T follicular helper cell (primary cell): Measurements from ENCODE around the gene XDH.

ENCODE experiments used
- DNase-seq: peaks from one replicate; pipeline ENCODE4 v3.0.0-alpha.2; 2020; ENCODE audit warnings: low read depth

Gene XDH

DNA sequence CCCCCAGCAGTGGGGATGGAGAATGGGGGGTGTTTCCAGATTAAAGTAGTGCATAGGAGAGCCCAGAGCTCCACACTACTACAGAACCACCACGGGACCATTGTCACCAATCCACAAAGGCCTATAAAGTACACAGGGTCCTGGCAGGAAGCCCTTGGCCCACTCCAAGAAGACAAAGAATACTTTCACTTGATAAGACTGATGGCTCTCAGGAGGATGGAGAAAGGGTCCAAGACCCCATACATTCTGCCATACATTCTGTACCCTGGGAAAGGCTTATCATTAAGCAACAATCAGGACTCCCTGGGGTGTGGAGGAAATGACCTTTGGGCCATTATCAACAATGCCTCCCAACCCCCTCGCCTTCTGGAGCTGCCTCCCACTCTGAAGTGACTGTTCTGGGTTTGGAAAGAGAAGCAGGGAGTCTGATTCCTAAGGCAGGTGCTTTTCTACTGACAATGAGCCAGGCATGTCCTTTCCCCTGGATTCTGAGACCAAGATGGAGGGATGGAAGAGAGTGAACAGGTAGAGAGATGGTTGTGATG lies 85.4 kb downstream of the XDH start:
- no peak for DNase-seq

DNA sequence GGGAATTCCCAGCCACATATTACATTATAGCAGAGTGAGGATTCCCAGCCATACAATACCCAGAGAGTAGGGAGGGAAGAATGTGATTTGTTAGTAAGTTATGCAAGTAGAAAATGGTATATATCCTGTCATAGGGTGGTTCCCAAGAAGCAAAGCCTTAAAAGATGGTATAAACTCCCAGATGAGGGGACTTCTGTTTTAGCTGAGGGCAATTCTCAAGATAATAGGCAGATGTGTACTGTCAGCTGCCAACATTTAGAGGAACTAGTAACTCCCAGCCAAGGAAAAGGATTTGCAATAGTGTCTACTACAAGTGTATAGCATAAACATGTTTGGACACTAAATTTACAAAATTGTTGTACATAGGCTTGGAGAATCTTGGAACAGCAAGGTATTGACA lies 86.5 kb downstream of the XDH start:
- no peak for DNase-seq

DNA sequence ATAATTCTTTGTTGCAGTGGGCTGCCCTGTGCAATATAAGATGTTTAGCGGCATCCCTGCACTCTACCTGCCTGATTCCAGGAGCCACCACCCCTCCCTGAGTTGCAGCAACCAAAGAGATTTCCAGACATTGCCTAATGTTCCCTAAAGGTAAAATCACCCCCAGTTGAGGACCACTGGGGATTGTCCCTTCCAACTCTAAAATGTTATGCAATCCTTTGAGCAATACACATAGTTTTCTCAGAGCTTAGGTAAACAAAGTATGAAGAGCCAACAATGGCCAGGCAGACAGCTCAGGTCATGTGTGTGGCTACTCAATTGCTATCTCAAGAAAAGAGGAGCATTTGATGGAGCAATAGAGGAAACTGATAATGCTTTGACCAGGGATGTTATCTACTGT lies 87.0 kb downstream of the XDH start:
- no peak for DNase-seq

DNA sequence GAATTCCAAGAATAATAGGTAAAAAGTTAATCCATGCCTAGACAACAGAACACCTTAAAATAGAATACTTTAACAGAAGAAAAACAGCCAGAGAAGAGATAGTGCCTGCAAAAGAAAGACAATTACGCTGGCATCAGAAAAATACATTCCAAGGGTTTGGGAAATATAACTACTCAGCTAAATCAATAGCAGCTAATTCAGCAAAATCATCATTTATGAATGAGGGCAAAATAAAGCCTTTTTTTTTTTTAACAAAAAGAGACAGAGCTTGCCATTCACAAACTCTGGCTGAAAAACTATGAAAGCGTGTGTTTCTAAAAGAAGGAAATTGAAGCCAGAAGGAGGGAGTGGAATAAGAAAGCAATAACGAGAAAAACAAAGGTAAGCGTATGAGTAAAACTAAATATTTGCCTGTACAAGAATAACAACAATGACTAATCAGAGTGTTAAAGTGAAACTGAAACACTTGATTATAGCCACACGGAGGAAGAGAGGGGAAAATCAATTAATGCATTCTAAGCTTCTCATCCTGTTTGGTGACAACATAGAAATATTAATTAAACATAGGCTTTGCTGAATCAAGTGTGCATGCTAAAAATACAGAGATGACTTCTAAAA lies 90.4 kb downstream of the XDH start:
- DNase-seq = no peak

DNA sequence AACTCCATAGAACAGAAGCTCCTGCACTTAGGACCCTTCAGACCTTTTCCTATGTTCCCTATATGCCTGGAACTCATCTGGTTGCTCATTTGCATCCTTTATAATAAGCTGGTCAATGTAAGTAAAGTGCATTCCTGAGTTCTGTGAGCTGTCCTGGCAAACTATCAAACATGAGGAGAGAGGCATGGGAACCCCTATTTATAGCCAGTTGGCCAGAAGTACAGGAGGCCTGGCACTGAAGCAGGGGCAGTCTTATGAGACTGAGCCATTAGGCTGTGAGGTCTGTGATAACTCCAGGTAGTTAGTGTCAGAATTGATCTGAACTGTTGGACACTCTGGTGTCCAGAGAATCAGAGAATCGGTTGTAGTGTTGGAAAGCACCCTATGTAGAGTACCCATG lies 92.2 kb downstream of the XDH start:
- no peak for DNase-seq

DNA sequence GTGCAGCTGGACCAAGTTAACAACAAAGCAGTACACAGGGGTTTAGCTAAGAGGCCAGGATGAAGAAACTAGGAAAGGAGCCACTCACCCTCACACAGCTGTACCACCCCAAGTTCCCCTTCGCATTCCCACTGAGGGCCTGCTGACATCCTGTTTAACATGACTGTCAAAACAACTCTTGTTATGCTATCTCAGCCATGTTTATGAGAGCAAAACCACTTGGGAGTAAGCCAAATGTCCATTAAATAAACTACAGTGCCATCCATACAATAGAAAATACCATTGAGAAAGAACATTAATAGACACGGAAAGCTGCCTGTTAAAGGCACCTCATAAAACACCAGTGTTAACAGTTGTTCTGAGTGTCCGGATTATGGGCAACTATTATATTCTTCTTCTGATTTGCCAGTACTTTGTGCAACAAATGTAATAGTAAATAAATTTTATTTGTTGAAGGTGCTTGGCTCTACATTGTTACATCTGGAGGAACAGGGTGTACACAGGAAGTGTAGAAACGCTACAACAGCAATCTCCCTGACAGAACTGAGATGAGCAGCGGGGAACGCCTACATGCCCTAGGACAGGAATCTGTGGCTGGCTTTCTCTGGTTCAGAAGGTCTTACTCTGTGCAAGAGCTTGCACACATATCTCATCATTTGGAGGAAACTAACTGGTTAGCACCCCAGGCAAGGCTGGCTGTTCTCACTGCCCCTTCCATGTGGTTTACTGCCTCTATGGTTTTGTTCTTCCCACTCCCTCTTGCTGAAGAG lies 95.0 kb downstream of the XDH start:
- no peak for DNase-seq

DNA sequence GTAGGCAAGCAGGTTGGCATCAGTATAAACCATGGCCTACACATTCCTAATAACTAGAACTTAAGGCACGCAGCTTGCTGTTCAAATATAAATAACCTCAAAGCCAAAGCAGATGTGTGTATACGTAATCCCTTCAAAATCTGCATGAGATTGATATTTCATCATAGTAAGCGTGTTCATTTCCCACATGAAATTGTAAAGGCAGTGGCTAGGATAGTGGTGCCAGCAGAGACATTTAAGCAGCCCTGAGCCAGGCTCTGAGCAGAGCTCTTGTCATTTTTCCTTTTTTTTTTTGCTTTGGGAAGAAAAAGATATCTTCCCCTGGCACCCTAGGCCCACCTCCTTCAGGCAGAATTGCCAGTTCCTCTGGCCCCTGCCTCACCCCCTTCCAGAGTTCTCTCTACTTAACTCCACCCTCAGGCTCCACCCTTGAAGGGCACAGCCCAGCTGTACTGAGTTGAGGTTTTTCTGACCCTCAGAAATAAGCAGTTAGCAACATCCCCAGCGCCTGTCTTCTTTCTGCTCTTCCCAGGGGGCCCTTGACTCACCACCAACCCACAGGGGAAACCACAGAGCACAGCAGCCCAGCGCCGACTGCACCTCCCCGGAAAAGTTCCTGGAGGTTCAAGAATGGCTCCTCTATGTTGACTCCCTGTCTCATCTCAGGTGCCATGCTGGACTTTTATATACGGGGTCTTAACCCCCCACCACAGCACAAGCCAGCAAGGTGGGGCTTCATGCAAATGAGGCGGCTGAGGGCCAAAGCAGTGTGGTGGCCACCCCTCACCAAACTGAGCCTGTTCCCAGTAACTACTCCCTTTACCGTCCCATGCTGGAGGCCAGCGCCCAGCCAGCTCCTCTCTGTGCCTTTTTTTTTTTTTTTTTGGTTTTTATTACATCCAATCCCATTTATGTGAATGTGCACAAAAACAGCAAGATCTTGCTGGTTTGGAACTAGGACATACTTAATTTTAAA lies 95.9 kb downstream of the XDH start:
- DNase-seq = no peak

DNA sequence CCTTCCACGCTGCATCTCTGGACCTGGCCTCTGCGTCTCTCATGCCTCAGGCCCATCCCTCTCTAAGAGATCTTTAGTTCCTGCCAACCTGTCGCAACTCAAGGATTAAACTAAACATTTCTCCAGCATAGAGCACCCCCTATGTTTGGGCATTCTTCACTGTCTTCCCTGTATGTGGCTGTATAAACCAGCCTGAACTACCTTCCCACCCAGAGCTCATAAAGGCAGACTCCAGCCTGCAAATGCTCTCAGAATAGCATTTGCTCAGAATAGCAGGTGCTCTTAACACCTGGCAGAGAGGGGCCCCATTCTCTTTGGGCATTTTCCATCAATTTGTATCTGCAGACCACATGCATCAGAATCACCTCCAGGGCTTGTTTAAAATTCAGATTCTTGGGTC lies 97.1 kb downstream of the XDH start:
- no peak for DNase-seq

DNA sequence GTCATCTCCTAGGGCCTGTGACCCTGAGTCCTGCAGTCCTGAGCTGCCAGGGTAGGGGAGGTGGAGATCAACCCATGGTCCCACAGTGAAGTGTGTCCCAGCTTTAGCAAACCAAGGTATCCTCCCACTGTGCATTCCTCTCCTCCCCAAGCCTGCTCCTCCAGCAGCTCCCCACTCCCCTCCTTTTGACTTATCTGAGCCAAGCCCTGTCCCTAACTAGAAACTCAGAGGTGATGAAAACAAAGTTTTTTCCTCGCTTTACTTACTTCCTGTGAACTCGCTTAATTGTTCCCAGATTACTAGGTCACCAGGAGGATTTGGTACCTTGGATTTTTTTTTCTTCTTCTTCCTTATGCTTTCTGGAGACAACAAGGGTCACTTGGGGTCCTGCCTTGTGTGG lies 99.8 kb downstream of the XDH start:
- no peak for DNase-seq

DNA sequence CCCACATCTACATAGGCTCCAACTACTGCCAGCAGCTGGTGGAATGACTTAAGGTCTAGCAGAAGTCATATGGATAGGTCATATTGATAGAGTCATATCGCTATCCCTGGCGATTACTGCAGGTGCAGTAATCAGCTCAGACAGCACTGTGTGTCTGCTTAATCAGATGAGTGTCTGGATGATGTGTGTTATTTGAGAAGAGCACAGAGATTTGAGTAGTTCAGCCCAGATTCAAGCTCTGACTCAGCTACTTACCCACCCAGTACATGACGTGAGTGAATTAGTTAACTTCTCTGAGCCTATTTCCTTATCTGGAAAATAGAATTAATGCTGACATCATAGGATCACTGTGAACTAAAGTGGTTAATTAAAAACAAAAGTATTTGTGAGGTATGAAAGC lies 101.6 kb downstream of the XDH start:
- no peak for DNase-seq

DNA sequence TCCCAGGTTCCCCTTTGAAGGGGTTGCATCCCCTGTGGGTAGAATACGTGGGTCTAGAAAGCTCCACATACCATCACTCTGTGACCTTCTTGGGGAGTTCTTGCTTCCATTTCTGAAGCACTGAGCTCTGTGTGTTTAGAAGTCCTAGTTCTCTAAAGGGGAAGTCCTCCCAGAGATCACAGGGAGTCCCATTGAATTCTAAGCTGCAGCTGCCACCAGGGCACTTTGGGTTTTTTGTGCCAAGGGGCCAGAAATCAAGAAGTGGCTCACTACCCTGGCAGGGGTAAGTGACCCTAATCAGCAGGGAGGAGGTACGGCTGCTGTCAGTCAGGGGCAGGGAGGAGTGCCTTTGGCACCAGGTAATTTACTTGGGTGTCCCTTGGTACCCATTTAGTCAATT lies 109.7 kb downstream of the XDH start:
- no peak for DNase-seq

DNA sequence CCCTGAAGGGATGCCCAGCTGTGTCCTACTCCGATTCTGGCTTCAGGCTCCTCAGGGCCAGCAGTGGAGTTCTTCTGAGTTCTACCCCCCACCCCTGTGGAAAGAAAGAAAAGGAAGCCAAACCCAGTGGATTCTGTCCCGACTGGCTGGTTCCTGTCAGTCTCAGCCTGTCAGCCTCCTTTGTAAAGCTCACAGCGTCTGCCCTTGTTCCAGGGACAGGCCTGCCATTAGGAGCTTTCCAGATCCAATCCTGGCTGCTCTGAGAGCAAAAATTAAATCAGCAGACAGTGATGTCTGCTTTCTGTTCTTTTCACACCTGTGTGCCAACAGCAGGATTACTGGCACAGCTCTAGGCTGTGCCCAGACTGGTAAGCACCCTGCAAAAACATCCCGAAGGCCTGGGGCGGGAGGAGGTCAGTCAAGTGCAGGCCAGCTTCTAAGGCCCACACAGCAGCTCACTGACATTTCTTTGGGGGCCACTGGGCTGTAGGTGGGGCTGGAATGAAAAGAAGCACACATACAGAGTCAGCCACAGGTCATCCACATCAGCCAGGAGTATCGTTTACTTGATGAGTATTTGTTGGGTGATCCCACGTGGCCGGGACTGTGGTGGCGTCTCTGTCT lies 111.5 kb downstream of the XDH start:
- DNase-seq = no peak

DNA sequence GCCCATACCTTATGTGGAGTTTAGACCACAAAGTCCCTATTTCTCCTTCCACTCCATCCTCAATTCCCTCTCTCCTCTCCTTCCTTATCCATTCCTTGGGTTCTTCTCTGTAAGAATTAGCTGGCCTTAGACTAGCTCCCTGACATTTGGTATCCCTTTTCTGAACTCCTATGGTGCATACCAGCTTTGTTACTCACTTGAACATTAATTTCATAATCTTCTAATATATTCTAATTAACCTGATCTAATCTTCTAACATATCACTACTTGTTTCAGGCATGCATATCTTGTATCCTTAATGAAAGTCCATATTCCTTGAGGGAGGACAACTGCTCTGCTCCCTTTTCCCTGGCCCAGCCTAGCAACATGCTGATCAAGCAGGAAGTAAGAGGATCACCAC lies 114.2 kb downstream of the XDH start:
- no peak for DNase-seq

DNA sequence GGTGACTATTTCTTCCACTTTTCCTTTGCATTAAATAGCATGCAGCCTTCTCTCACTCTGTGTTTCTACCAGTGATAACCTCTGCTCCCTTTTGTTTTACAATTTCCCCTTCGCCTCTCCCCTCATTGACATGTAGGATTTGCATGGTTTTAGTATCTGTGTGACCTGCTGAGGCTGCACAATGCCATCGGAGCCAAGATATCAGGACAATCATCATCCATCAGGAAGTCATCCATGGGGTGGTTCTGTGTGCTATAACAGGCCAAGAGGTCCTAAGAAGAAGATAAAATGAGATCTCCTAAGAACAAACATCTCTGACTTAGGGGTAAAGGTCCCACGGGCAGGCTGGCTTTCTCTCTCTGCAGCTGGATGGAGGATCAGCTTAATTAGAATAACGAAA lies 115.0 kb downstream of the XDH start:
- no peak for DNase-seq

DNA sequence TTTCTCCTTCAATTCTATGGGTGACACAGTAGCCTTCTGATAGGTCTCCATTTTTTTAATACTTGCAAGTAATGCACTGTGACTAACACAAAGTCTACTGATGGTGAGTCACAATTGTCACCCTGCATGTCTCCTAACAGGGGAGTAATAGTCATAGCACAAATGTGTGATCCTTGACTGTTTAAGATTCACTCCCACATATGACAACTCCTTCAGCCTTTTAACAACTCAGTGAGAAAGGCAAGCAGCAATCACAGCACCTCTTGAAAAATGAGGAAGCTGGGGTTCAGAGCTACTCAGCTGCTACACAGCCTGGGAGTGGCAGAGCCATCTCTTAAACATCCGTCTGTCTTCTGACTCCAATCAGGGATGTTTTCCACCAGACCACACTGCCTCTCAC lies 116.8 kb downstream of the XDH start:
- DNase-seq = no peak

DNA sequence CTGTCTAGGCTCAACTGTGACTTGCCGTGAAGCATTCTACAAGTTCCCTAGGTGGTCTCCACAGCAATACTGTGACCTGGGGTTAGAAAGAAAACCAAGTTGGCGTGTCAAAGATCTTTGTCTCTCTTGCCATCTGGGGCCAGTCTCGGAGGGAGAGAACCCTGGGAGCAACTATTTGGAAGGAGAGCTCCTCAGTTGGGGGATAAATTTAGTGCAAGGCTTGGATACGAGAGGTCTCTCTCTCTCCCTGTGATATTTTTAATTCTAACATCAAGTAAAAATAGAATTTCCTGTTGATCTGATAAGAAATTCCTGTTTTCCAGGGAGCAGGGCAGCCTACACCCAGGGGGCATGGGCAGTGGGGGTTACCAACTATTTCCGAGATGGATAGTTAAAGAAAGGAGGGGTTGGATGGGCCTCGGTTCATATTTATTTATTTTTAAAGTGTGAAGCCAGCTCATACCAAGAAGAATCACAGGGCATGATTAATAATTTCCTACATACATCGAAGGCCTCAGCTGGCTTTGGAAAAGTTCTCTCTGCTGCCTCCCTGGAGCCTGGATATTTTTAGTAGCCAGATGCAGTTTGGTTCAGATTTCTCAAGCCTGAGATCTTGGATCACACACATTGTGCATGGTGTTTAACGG lies 117.8 kb downstream of the XDH start:
- no peak for DNase-seq

DNA sequence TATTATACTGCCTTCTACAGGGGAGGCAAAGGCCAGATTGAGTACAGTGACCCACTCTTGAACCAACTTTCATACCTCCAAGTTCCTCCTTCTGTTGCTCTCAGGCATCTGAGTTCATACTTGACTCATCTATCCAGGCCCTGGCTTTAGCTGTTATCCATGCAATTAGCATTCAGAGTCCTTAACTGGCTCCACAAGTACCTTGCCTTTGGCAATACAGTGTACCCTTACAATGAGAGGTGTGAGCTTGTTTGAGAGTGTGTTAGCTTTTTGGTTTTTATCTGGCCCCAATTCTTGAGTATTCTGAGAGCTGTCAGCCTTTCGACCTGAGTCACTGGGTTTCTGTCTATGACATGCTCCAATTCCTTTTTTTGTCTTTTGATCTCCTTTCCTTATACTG lies 120.3 kb downstream of the XDH start:
- no peak for DNase-seq

DNA sequence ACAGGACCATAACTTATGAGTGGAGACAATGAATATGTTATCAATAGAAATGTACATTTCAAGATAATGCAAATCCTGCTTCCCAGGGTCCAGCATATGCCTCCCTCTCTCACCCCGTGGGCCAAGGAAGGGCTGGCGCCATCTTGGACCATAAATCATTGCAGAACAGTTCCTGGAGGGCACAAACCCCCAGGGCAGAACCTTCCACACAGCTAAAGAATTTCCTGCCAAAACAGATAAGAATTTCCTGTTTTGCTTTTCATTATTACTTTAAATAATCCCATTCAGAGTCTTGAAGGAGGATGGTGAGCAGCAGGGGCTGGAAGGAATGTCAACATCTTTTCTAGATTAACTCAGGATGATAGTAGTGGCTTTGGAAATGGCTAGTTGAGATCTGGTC lies 126.9 kb downstream of the XDH start:
- no peak for DNase-seq

DNA sequence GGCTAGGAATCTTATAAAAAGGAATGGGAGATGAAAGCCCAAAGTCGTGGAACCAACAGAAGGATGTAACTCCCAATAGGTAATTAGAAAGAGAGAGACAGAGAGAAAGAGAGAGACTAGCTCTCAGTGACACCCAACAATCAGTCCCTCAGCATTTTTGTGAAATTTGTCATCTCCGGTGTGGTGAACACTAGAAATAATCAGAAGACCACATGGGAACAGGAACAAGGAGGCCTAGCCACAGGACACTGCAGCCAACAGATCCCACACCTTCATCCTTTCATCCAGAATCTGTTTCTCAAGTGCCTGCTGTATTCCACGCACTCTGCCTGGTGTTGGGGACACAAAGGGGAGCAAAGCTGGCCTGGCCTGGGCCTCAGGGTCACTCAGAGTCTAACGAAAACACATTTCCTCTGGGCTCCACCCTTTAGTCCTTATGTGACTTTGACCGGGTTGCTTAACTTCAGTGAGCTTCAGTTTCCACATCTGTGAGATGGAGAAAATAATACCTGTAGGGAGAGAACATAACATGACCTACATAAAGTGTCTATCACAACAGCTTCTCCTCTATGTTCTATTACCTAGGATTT lies 127.5 kb downstream of the XDH start:
- no peak for DNase-seq

DNA sequence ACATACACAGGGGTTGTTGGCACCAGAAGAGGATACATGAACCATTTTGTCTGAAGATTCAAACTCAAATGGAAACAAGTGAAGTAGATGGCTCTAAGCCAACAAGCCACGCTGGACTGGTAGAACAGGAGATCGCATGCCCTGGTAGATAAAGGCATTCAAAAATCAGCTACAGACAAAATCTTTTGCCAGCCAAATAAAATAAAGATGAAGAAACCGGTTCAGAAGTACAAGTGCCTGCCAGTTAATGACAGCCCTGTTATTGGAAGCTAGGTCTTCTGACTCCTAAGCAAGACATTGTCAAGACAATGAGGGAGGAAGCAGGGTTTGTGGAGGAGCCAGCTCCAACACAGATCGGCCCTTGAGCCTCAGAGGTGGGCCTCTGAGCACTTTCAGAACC lies 128.3 kb downstream of the XDH start:
- DNase-seq = no peak
